Omental fat pad (tissue), 4 donors: ENCODE results near the gene TMUB1. TPM values are rescaled to one million over a fixed set of nuclear protein-coding genes. Genes with fewer than 3 reads are reported as not detected.

Experiments
- ATAC-seq: fragments of 150-250 bp; one replicate; pipeline ENCODE4 v1.9.1; 2016; ENCODE audit warnings: mild to moderate bottlenecking, moderate library complexity; ENCODE audit not compliant: low FRiP score
- DNase-seq: peaks from one replicate; pipeline ENCODE4 v3.0.0-alpha.2; 2019; ENCODE audit warnings: low spot score
- total RNA-seq, 4 donors: library from RNA; depleted of rRNA; stranded (reverse); fragments of >200 nt; gene quantifications; one replicate each; pipeline ENCODE4 v1.1.0, GENCODE V29; 2016
- TF ChIP-seq, protein P1 (sequence below), 3 donors: fragments of 450-650 bp; IDR thresholded peaks; one replicate each; pipeline ENCODE4 v1.5.1; 2016 to 2017; ENCODE audit warnings: antibody characterized with exemption in 3 of 3, mild to moderate bottlenecking in 3 of 3, moderate library complexity in 2 of 3

Gene TMUB1
- total RNA-seq, 4 donors from 2014 or later: 23.5 to 38.5 (median 26.9) TPM

DNA sequence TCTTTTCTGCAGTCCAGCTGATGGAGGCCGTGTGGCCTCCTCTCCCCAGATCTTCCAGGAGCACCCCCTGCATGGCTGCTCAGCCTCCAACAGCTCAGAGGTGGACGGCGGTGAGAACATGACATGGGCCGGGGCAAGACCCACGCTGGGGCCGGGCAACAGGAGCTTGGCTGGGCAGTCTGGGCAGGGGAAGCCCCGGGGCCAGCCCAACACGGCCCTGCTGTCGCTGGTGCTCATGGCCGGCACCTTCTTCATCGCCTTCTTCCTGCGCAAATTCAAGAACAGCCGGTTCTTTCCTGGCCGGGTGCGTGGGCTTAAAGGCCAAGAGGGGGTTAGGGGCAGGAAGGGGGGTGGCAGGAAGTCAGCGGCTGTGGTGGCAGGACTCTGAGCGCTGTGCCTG, 9.3 kb downstream of the TMUB1 start:
- TF ChIP-seq, protein P1, sequence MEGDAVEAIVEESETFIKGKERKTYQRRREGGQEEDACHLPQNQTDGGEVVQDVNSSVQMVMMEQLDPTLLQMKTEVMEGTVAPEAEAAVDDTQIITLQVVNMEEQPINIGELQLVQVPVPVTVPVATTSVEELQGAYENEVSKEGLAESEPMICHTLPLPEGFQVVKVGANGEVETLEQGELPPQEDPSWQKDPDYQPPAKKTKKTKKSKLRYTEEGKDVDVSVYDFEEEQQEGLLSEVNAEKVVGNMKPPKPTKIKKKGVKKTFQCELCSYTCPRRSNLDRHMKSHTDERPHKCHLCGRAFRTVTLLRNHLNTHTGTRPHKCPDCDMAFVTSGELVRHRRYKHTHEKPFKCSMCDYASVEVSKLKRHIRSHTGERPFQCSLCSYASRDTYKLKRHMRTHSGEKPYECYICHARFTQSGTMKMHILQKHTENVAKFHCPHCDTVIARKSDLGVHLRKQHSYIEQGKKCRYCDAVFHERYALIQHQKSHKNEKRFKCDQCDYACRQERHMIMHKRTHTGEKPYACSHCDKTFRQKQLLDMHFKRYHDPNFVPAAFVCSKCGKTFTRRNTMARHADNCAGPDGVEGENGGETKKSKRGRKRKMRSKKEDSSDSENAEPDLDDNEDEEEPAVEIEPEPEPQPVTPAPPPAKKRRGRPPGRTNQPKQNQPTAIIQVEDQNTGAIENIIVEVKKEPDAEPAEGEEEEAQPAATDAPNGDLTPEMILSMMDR (IDR thresholded peaks at IDR 0.05): no peak
- DNase-seq (no peak), ATAC-seq (no peak)

DNA sequence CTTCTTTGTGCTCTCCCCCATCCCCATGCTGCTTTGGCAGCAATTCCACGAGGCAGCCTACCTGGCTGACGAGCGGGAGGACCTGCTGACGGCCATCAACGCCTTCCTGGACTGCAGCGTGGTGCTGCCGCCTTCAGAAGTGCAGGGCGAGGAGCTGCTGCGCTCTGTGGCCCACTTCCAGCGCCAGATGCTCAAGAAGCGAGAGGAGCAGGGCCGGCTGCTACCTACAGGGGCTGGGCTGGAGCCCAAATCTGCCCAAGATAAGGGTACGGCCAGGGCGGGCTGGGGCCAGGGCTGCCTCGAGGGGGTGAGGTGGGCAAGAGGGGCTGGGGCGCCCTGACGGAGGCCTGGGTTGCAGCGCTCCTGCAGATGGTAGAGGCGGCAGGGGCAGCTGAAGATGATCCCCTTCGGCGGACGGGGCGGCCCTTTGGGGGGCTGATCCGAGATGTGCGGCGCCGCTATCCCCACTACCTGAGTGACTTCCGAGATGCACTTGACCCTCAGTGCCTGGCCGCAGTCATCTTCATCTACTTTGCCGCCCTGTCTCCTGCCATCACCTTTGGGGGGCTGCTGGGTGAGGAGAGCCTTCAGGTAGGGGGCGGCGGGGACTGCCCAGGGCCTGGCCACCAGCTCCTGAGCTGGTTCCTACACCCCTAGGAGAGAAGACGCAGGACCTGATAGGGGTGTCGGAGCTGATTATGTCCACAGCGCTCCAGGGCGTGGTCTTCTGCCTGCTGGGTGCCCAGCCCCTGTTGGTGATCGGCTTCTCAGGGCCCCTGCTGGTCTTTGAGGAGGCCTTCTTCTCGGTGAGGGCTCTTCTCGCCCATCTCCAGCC, 12.0 kb downstream of the TMUB1 start:
- no peak for ATAC-seq
- TF ChIP-seq, protein P1 (IDR thresholded peaks at IDR 0.05): no peak
- no peak for DNase-seq

DNA sequence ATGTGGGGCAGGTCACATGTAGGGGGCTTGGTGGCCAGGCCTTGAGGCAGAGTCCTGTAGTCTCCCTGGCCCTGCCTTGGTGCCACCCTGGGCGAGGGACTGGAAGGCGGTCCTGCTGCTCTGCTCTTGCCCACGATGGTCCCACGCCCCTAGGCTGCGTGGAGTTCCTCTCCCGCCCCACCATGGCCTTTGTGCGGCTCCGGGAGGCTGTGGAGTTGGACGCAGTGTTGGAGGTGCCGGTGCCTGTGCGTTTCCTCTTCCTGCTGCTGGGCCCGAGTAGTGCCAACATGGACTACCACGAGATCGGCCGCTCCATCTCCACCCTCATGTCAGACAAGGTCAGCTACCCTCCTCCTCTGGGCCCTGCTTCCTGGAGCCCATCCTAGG, 12.7 kb downstream of the TMUB1 start:
- ATAC-seq: no peak

DNA sequence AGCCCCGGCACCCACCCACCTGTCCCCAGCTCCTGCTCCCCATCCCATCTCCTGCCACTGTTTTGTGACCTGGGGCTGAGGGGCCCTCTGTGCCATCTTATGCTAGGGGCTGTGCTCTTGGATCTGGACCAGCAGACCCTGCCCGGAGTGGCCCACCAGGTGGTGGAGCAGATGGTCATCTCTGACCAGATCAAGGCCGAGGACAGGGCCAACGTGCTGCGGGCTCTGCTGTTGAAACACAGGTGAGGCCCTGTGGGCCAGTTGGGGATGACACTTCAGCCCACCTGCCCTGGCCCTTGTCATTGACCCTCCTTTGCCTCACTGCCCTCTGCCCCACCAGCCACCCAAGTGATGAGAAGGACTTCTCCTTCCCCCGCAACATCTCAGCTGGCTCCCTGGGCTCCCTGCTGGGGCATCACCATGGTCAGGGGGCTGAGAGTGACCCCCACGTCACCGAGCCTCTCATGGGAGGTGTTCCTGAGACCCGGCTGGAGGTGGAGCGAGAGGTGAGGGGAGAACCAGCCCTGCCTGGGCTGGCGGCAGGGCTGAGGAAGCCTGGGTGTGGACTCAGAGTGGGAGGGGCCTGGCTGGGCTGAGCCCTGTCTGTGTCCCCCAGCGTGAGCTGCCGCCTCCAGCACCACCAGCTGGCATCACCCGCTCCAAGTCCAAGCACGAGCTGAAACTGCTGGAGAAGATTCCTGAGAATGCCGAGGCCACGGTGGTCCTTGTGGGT, 13.3 kb downstream of the TMUB1 start:
- TF ChIP-seq, protein P1 (IDR thresholded peaks at IDR 0.05): no peak
- DNase-seq: no peak
- ATAC-seq: no peak

More for the DNA sequence above, 12.7 kb downstream of the TMUB1 start:
- TF ChIP-seq, protein P1 (IDR thresholded peaks at IDR 0.05): no peak
- no peak for DNase-seq

DNA sequence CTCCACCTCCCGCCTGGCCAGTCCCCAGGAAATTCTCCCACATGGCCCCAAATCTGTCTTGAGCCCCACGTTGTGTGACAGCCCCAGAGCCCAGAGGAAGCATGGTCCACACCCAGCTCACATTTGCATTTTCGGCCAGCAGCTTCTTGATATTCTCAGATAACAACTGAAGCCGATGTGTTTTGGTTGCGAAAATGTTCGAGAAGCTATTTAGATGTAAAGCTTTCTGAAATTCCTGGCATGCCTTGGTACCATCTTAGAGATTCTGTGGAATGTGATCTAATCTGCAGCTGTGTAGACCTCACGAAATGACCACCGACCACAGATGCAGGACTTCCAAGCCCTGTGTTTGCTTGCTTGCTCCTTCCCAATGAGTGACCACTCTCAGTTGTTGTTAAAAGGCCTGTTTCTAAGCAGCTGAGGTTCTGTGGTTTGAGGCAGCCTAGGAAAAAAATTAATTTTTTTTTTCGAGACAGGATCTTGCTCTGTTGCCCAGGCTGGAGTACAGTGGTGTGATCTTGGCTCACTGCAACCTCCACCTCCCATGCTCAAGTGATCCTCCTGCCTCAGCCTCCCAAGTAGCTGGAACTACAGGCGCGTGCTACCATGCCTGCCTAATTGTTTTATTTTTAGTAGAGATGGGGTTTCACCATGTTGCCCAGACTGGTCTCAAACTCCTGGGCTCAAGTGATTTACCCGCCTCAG, 15.1 kb downstream of the TMUB1 start:
- TF ChIP-seq, protein P1 (IDR thresholded peaks at IDR 0.05): no peak
- DNase-seq (no peak), ATAC-seq (no peak)

GRCh38 chr7:151066273-151066974, 16.9 kb downstream of the TMUB1 start:
- TF ChIP-seq, protein P1 (IDR thresholded peaks at IDR 0.05): no peak
- DNase-seq (no peak), ATAC-seq (no peak)
